HCT116 (cell line): ENCODE data around the gene NINJ1. TPM values are rescaled to one million over a fixed set of nuclear protein-coding genes. Genes with fewer than 3 reads are reported as not detected.

ENCODE experiments used
- ATAC-seq: fragments of 200-7000 bp; cut with Tn5 transposase; 2 replicates; pipeline ENCODE4 v1.9.1; 2020; ENCODE audit warnings: mild to moderate bottlenecking, moderate library complexity
- BruUV-seq: library from RNA; stranded (reverse); fragments of 400-500 nt; replicated peaks from 2 replicates; lab custom pipeline; 2021; lab: Mats Ljungman, UMichigan
- CTCF ChIA-PET: fragments of 300-600 bp; sonication (Branson Sonifier 250); formaldehyde crosslinking; loops from one replicate; lab custom pipeline; 2021; ENCODE audit warnings: antibody characterized with exemption; lab: Charles Lee
- POLR2A ChIA-PET: fragments of 300-600, 350-600 bp; sonication (Branson Sonifier 250); formaldehyde crosslinking; loops from one replicate; lab custom pipeline; 2021; ENCODE audit warnings: antibody characterized with exemption; lab: Charles Lee
- RAD21 ChIA-PET, 2 experiments: fragments of 300-600 bp; sonication (Branson Sonifier 250); formaldehyde crosslinking; loops; one replicate each; lab custom pipeline; 2023; ENCODE audit warnings: low total read pairs in 2 of 2; ENCODE audit not compliant: uncharacterized antibody in 2 of 2, unreplicated experiment in 2 of 2, low non-redundant PET in 1 of 2; lab: Charles Lee
- DNase-seq: peaks from one replicate; pipeline ENCODE4 v3.0.0-alpha.2; 2010; ENCODE audit warnings: low read depth, low spot score
- H2AFZ ChIP-seq: fragments of 200-600 bp; shearing (Covaris generic), sonication (generic); 2 replicates; pipeline ENCODE4 v1.6.1; 2017; ENCODE audit warnings: low read depth, mixed run types, mixed read lengths, antibody characterized with exemption, low read length; ENCODE audit not compliant: poor library complexity, severe bottlenecking
- H3K27ac ChIP-seq: 2 replicates; pipeline ENCODE4 v1.5.1; 2012; ENCODE audit warnings: low read depth, low read length
- H3K27me3 ChIP-seq: fragments of 200-600 bp; sonication (generic); 2 replicates; pipeline ENCODE4 v1.6.1; 2016; ENCODE audit warnings: mixed run types, low read length, mixed read lengths; ENCODE audit not compliant: insufficient read depth
- H3K36me3 ChIP-seq, 2 experiments: fragments of 200-500 bp in 1 of 2; fragments of 200-600 bp in 1 of 2; sonication (Bioruptor generic) in 1 of 2; sonication (generic) in 1 of 2; 2 replicates each; pipeline versions ENCODE4 v1.5.1 to v1.6.1; 2014 to 2016; ENCODE audit warnings: low read length in 2 of 2, inconsistent platforms in 1 of 2, mixed read lengths in 1 of 2, mixed run types in 1 of 2; ENCODE audit not compliant: insufficient read depth in 2 of 2, control insufficient read depth in 1 of 2
- H3K4me1 ChIP-seq, 2 experiments: fragments of 200-600 bp in 1 of 2; sonication (generic) in 1 of 2; 2 replicates each; pipeline versions ENCODE4 v1.5.1 to v1.6.1; 2012 to 2017; ENCODE audit warnings: low read length in 2 of 2, inconsistent platforms in 1 of 2, mild to moderate bottlenecking in 1 of 2, mixed read lengths in 1 of 2, mixed run types in 1 of 2, moderate library complexity in 1 of 2; ENCODE audit not compliant: insufficient read depth in 2 of 2, control insufficient read depth in 1 of 2
- H3K4me2 ChIP-seq: fragments of 200-600 bp; sonication (generic); 2 replicates; pipeline ENCODE4 v1.6.1; 2017; ENCODE audit warnings: mixed run types, low read length, mixed read lengths
- H3K4me3 ChIP-seq, 2 experiments: fragments of 200-600 bp in 1 of 2; sonication (generic) in 1 of 2; replicated peaks in 1 of 2; 2 replicates each; pipeline ENCODE4 v1.5.1; 2011 to 2016; ENCODE audit warnings: low read length in 2 of 2, control low read depth in 1 of 2, low read depth in 1 of 2, mild to moderate bottlenecking in 1 of 2, mixed read lengths in 1 of 2, mixed run types in 1 of 2
- H3K79me2 ChIP-seq: fragments of 200-600 bp; sonication (generic); 2 replicates; pipeline ENCODE4 v1.6.1; 2017; ENCODE audit warnings: mild to moderate bottlenecking, mixed run types, low read length, moderate library complexity, mixed read lengths; ENCODE audit not compliant: insufficient read depth
- H3K9ac ChIP-seq: fragments of 200-600 bp; sonication (generic); 2 replicates; pipeline ENCODE4 v1.6.1; 2016; ENCODE audit warnings: low read length, mixed read lengths
- H3K9me2 ChIP-seq: fragments of 200-600 bp; sonication (generic), shearing (Covaris generic); 2 replicates; pipeline ENCODE4 v1.6.1; 2017; ENCODE audit warnings: mixed run types, mild to moderate bottlenecking, moderate library complexity; ENCODE audit not compliant: insufficient read depth
- H3K9me3 ChIP-seq, 2 experiments: fragments of 200-500 bp in 1 of 2; fragments of 200-600 bp in 1 of 2; sonication (Bioruptor generic) in 1 of 2; sonication (generic) in 1 of 2; 2 replicates each; pipeline ENCODE4 v1.6.1; 2014 to 2017; ENCODE audit warnings: low read length in 2 of 2, mixed read lengths in 2 of 2, inconsistent platforms in 1 of 2, low read depth in 1 of 2, mild to moderate bottlenecking in 1 of 2, mixed run types in 1 of 2, moderate library complexity in 1 of 2; ENCODE audit not compliant: control insufficient read depth in 1 of 2, insufficient read depth in 1 of 2
- H4K20me1 ChIP-seq: fragments of 200-600 bp; sonication (generic), shearing (Covaris generic); 2 replicates; pipeline ENCODE4 v1.6.1; 2017; ENCODE audit warnings: mixed run types, mild to moderate bottlenecking, moderate library complexity; ENCODE audit not compliant: insufficient read depth
- POLR2AphosphoS5 ChIP-seq: IDR thresholded peaks from 2 replicates; pipeline ENCODE4 v1.6.1; 2011; ENCODE audit warnings: mild to moderate bottlenecking, low read depth, low read length, moderate library complexity
- SP1 ChIP-seq: IDR thresholded peaks from 2 replicates; pipeline ENCODE4 v1.6.1; 2012; ENCODE audit warnings: low read depth
- SRF ChIP-seq: IDR thresholded peaks from 2 replicates; pipeline ENCODE4 v1.6.1; 2012; ENCODE audit warnings: low read depth
- YY1 ChIP-seq: IDR thresholded peaks from 2 replicates; pipeline ENCODE4 v1.6.1; 2011; ENCODE audit warnings: low read length, low read depth, moderate library complexity, mild to moderate bottlenecking; ENCODE audit not compliant: insufficient replicate concordance; ENCODE audit errors: extremely low read depth
- intact Hi-C: fragments of 100-400 bp; cut with micrococcal nuclease; formaldehyde crosslinking; loops from 2 replicates; pipeline ENCODE4 v1.10.0; 2022
- total RNA-seq: library from RNA; stranded (reverse); gene quantifications from one replicate; pipeline ENCODE4 v1.2.1, GENCODE V29; 2021; ENCODE audit not compliant: unreplicated experiment
- TF ChIP-seq, protein P1 (sequence below): IDR thresholded peaks from 2 replicates; pipeline ENCODE4 v1.6.1; 2011; ENCODE audit warnings: mild to moderate bottlenecking, low read length, moderate library complexity; ENCODE audit not compliant: insufficient replicate concordance; ENCODE audit errors: extremely low read depth
- TF ChIP-seq, protein P2 (sequence below): IDR thresholded peaks from 2 replicates; pipeline ENCODE4 v1.6.1; 2012; ENCODE audit warnings: low read depth
- TF ChIP-seq, protein P3 (sequence below): IDR thresholded peaks from 2 replicates; pipeline ENCODE4 v1.6.1; 2012
- TF ChIP-seq, protein P4 (sequence below): IDR thresholded peaks from 2 replicates; pipeline ENCODE4 v1.6.1; 2012

Gene NINJ1
- total RNA-seq, 1 experiment from 2014 or later: 34.4 TPM

DNA sequence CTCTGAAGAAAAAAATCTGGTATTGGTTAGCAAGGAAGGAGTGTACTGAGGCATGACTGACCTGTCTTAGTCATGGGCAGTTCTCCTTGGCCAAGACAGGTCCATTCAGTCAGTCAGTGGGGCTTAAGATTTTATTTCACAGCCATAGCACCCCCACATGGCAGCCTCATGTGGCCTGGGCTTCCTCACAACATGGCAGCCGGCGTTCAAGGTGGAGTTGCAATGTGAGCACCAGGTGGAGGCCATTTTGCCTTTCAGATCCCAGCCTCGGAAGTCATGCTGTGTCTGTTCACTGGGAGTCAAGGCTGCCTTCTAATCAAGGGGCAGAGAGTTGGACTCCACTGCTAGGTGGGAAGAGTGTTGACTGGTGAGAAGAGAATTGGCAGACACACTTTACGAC is 48.4 kb downstream of the NINJ1 start:
- ChIA-PET CTCF (no interaction called here), RAD21 (no interaction called here), POLR2A (no interaction called here)
- no peak overlapping the region for H3K4me2 ChIP-seq
- no peaks in the 10 kb centered on the region; a peak in 1 of 4 replicates for H3K4me1 ChIP-seq
- H3K27ac ChIP-seq: no peak overlapping the region
- no peak for DNase-seq
- H2AFZ ChIP-seq: no peak overlapping the region
- no peak for ATAC-seq
- no TSS peak for BruUV-seq
- intact Hi-C loops: no loop called here
- H3K27me3 ChIP-seq: no peaks in the 10 kb centered on the region
- no peaks in the 10 kb centered on the region for H4K20me1 ChIP-seq
- H3K79me2 ChIP-seq: no peaks in the 10 kb centered on the region
- H3K9me3 ChIP-seq: peaks cover 0 to 13% of the 10 kb centered on the region in 2 experiments; a peak in 1 of 4 replicates
- H3K9ac ChIP-seq: no peak overlapping the region
- peaks cover 0 to 8% of the 10 kb centered on the region in 2 experiments; a peak in 2 of 4 replicates for H3K36me3 ChIP-seq
- TF ChIP-seq SRF (no peak), YY1 (peak; percentile 22)
- no peaks in the 10 kb centered on the region for H3K9me2 ChIP-seq
- H3K4me3 ChIP-seq: no peak overlapping the region

DNA sequence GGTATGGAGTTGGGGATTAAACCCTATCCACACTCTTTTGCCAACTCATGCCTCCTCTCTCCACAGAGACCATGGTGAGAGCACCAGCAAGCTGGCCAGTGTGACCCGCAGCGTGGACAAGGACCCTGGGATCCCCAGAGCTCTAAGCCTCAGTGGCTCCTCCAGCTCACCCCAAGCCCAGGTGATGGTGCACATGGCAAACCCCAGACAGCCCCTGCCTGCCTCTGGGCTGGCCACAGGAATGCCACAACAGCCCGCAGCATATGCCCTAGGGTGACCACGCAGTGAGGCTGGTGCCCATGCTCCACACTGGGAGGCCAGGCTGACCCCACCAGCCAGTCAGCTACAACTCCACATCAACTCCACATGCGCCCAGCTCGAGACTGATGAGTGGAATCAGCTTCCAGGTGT is 49.6 kb downstream of the NINJ1 start:
- no peaks in the 10 kb centered on the region for H3K9me2 ChIP-seq
- DNase-seq (no peak), ATAC-seq (no peak)
- H4K20me1 ChIP-seq: no peaks in the 10 kb centered on the region
- peaks cover 0 to 8% of the 10 kb centered on the region in 2 experiments; a peak in 2 of 4 replicates for H3K36me3 ChIP-seq
- no peak overlapping the region for H3K27ac ChIP-seq
- ChIA-PET CTCF (no interaction called here), RAD21 (no interaction called here), POLR2A (no interaction called here)
- H3K27me3 ChIP-seq: no peaks in the 10 kb centered on the region
- no TSS peak for BruUV-seq
- H2AFZ ChIP-seq: no peak overlapping the region
- peaks cover 0 to 3% of the 10 kb centered on the region in 2 experiments; a peak in 1 of 4 replicates for H3K9me3 ChIP-seq
- H3K9ac ChIP-seq: no peak overlapping the region
- TF ChIP-seq, protein P1, sequence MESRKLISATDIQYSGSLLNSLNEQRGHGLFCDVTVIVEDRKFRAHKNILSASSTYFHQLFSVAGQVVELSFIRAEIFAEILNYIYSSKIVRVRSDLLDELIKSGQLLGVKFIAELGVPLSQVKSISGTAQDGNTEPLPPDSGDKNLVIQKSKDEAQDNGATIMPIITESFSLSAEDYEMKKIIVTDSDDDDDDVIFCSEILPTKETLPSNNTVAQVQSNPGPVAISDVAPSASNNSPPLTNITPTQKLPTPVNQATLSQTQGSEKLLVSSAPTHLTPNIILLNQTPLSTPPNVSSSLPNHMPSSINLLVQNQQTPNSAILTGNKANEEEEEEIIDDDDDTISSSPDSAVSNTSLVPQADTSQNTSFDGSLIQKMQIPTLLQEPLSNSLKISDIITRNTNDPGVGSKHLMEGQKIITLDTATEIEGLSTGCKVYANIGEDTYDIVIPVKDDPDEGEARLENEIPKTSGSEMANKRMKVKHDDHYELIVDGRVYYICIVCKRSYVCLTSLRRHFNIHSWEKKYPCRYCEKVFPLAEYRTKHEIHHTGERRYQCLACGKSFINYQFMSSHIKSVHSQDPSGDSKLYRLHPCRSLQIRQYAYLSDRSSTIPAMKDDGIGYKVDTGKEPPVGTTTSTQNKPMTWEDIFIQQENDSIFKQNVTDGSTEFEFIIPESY: no peak
- TF ChIP-seq SRF (no peak), POLR2AphosphoS5 (no peak), SP1 (no peak)
- TF ChIP-seq, protein P2, sequence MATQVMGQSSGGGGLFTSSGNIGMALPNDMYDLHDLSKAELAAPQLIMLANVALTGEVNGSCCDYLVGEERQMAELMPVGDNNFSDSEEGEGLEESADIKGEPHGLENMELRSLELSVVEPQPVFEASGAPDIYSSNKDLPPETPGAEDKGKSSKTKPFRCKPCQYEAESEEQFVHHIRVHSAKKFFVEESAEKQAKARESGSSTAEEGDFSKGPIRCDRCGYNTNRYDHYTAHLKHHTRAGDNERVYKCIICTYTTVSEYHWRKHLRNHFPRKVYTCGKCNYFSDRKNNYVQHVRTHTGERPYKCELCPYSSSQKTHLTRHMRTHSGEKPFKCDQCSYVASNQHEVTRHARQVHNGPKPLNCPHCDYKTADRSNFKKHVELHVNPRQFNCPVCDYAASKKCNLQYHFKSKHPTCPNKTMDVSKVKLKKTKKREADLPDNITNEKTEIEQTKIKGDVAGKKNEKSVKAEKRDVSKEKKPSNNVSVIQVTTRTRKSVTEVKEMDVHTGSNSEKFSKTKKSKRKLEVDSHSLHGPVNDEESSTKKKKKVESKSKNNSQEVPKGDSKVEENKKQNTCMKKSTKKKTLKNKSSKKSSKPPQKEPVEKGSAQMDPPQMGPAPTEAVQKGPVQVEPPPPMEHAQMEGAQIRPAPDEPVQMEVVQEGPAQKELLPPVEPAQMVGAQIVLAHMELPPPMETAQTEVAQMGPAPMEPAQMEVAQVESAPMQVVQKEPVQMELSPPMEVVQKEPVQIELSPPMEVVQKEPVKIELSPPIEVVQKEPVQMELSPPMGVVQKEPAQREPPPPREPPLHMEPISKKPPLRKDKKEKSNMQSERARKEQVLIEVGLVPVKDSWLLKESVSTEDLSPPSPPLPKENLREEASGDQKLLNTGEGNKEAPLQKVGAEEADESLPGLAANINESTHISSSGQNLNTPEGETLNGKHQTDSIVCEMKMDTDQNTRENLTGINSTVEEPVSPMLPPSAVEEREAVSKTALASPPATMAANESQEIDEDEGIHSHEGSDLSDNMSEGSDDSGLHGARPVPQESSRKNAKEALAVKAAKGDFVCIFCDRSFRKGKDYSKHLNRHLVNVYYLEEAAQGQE: no peak
- TF ChIP-seq, protein P3, sequence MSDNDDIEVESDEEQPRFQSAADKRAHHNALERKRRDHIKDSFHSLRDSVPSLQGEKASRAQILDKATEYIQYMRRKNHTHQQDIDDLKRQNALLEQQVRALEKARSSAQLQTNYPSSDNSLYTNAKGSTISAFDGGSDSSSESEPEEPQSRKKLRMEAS: no peak
- TF ChIP-seq, protein P4, sequence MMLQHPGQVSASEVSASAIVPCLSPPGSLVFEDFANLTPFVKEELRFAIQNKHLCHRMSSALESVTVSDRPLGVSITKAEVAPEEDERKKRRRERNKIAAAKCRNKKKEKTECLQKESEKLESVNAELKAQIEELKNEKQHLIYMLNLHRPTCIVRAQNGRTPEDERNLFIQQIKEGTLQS: no peak
- H3K4me2 ChIP-seq: no peak overlapping the region
- no peaks in the 10 kb centered on the region for H3K4me1 ChIP-seq
- H3K4me3 ChIP-seq: no peak overlapping the region
- H3K79me2 ChIP-seq: no peaks in the 10 kb centered on the region
- intact Hi-C loops: no loop called here
